Mesenteric fat pad (tissue), 1 donor: ENCODE results near the gene S100A9. TPM values are rescaled to one million over a fixed set of nuclear protein-coding genes. Genes with fewer than 3 reads are reported as not detected.

Experiments used
- DNase-seq: peaks from one replicate; pipeline ENCODE4 v3.0.0-alpha.2; 2020; ENCODE audit warnings: low spot score
- total RNA-seq: library from RNA; stranded (reverse); fragmentation: NEBNext Ultra II Directional; extraction: Animal tissue kit (Norgen Biotek cat#: 25700); gene quantifications from one replicate; pipeline ENCODE4 v1.2.1, GENCODE V29; 2021
- donor health status: DM: yes; HTN: yes; CAD: no.

S100A9 gene
- total RNA-seq, 1 donor from 2014 or later, result 892 TPM

DNA sequence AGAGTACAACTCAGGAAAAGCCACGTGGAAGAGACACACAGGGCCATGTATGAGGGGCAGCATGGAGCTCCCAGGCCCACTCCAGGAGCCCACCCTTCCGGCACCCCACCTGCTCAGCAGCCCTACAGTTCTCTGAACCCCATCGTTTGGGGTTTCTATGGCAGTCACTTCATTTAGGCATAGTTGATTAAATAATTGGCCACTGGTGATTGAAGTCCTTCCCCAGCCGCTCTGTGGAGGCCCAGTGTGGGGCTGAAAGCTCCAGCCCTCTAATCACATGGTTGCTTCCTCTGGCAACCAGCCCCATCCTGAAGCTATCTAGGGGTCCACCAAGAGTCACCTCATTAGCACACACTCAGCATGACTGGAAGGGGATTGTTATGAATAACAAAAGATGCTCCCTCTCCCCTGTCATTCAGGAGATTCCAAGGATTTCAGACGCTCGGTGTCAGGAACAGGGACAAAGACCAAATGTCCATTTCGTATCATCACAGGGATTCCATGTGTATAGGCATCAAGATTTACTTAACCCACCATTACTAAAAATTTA, 46.5 kb downstream of the S100A9 start:
- no peak for DNase-seq

DNA sequence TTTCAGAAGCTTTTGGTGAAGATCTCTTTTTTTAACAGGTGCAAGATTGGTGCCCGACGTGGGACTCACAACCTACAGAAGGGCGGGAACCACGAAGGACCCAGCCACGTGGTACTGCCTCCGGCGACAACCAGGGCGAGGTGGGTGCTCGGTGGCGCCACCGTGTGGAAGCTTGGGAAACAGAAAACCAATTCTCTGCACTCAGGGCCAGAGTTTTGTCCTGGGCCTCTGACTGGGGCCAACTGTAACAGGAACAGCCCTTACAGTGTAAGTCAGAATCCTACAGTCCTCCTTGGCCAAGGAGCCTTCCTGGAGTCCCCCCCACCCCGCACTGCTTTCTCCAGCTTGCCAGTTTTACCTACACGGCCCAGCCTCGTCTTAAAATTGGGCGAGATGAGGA, 47.1 kb downstream of the S100A9 start:
- DNase-seq, result no peak

DNA sequence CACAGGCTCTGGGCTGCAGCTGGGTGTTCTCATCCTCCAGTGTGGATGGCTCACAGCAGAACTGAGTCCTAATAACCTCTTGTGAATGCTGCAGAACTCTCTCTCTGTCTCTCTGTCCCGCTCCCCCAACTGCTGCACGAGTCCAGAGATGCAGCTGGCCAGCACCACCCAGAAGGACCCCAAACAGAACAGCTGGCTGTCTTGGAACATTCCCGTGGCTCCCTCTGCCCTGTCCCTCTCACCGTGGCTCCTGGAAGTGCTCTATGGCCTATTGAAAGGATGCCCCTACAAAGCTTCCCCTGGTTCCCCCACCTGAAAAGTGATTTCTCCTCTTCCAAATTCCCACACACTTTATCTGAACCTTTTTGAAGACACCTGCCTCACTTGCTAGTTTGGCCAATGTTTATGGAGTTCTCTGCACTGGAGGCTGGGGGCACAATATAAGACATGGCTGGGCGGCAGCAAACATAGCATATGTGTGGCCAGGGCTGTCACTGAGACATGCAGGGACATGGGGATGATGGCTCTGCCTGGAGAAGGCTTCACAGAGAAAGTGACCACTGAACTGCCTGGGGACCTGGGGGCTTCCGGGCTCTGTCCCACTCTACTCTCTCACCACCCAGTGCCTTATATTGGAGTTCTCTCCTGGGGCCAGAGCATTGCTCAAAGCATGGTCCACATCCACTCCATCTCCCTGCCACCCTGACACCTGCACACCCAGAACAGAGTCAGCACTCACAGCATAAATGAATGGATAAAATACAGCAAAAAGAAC, 48.4 kb downstream of the S100A9 start:
- DNase-seq, result peak; percentile 59

DNA sequence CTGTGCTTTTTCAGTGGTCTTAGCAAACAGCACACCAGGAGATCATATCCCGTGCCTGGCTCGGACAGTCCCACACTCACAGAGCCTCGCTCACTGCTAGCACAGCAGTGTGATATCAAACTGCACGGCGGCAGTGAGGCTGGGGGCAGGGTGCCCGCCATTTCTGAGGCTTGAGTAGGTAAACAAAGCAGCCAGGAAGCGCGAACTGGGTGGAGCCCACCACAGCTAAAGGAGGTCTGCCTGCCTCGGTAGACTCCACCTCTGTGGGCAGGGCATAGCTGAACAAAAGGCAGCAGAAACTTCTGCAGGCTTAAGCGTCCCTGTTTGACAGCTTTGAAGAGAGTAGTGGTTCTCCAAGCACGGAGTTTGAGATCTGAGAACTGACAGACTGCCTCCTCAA, 49.6 kb downstream of the S100A9 start:
- DNase-seq, result peak; percentile 45

Other genes with a start within 250 kb of the S100A9 start
- not detected for gene SPRR2F, start 244.3 kb upstream of the S100A9 start, total RNA-seq
- gene SPRR2G, start 207.0 kb upstream of the S100A9 start, total RNA-seq, result not detected
- not detected for gene LELP1, start 154.4 kb upstream of the S100A9 start, total RNA-seq
- not detected for gene PRR9, start 140.3 kb upstream of the S100A9 start, total RNA-seq
- gene LORICRIN, start 98.2 kb upstream of the S100A9 start, total RNA-seq, result not detected
- gene PGLYRP3, start 44.9 kb upstream of the S100A9 start, total RNA-seq, result not detected
- not detected for gene PGLYRP4, start 9.0 kb upstream of the S100A9 start, total RNA-seq
- 77.2 TPM for gene S100A12, start 17.8 kb downstream of the S100A9 start, total RNA-seq
- gene S100A8, start 33.2 kb downstream of the S100A9 start, total RNA-seq, result 674 TPM
- gene S100A7A, start 58.7 kb downstream of the S100A9 start, total RNA-seq, result not detected
- gene S100A7, start 102.8 kb downstream of the S100A9 start, total RNA-seq, result not detected
- 1,184 TPM for gene S100A6, start 178.1 kb downstream of the S100A9 start, total RNA-seq
- gene S100A5, start 183.1 kb downstream of the S100A9 start, total RNA-seq, result not detected
- 512 TPM for gene S100A4, start 188.0 kb downstream of the S100A9 start, total RNA-seq
- 2.2 TPM for gene S100A3, start 191.4 kb downstream of the S100A9 start, total RNA-seq
- 0.58 TPM for gene S100A2, start 208.0 kb downstream of the S100A9 start, total RNA-seq